Medulla oblongata (tissue), 1 donor: Measurements from ENCODE around the gene ALDOB.

ENCODE experiments used
- DNase-seq: peaks from one replicate; pipeline ENCODE4 v3.0.0-alpha.2; 2015; ENCODE audit errors: extremely low spot score

ALDOB gene

GRCh38 chr9:101421653-101422065 is 13.9 kb downstream of the ALDOB start:
- no peak for DNase-seq

GRCh38 chr9:101419863-101420262 is 15.7 kb downstream of the ALDOB start:
- no peak for DNase-seq

GRCh38 chr9:101418518-101419430 is 16.8 kb downstream of the ALDOB start:
- no peak for DNase-seq

- DNase-seq: no peak
Measured at GRCh38 chr9:101417977-101418376, 17.6 kb downstream of the ALDOB start.

GRCh38 chr9:101417389-101417788 is 18.2 kb downstream of the ALDOB start:
- DNase-seq: no peak

GRCh38 chr9:101415578-101415977 is 20.0 kb downstream of the ALDOB start:
- no peak for DNase-seq

- no peak for DNase-seq
Measured at GRCh38 chr9:101414839-101415238, 20.7 kb downstream of the ALDOB start.

- no peak for DNase-seq
Measured at GRCh38 chr9:101409079-101409477, 26.5 kb downstream of the ALDOB start.

- no peak for DNase-seq
Measured at GRCh38 chr9:101408374-101409078, 27.0 kb downstream of the ALDOB start.

GRCh38 chr9:101403516-101404285 is 31.9 kb downstream of the ALDOB start:
- DNase-seq: no peak

GRCh38 chr9:101400120-101400519 is 35.5 kb downstream of the ALDOB start:
- peak; percentile 5 for DNase-seq

GRCh38 chr9:101399643-101399970 is 36.0 kb downstream of the ALDOB start:
- no peak for DNase-seq

GRCh38 chr9:101398930-101399642 is 36.5 kb downstream of the ALDOB start:
- peak; percentile 45 for DNase-seq

- peak; percentile 100 for DNase-seq
Measured at GRCh38 chr9:101398068-101398929, 37.3 kb downstream of the ALDOB start, which contains the start of the genes MRPL50 and ZNF189. MRPL50 (minus strand) TSS chr9:101398618; CDS start chr9:101398592, 26 bp downstream. ZNF189 (plus strand) TSS chr9:101398851; CDS start chr9:101399157, 306 bp downstream.

GRCh38 chr9:101397746-101398067 is 37.9 kb downstream of the ALDOB start:
- DNase-seq: no peak

- no peak for DNase-seq
Measured at GRCh38 chr9:101394687-101395086, 40.9 kb downstream of the ALDOB start.

- DNase-seq: no peak
Measured at GRCh38 chr9:101393135-101393534, 42.4 kb downstream of the ALDOB start.

GRCh38 chr9:101388507-101388993 is 47.0 kb downstream of the ALDOB start:
- DNase-seq: peak; percentile 19

- peak; percentile 72 for DNase-seq
Measured at GRCh38 chr9:101387871-101388506, 47.6 kb downstream of the ALDOB start.
